ENCODE data around the gene CSNK2A2.

The CSNK2A2 gene

GRCh38 chr16:58123896-58124600 is 73.9 kb downstream of the CSNK2A2 start:
- FAIRE-seq, result no peak
- DNase-seq (ENCODE audit: insufficient read length, low spot score), result no peak
- no peak for TF ChIP-seq CTCF (IDR thresholded peaks at IDR 0.05; ENCODE audit: insufficient read depth, missing control alignments)

GRCh38 chr16:58121132-58121531 is 76.8 kb downstream of the CSNK2A2 start:
- DNase-seq (ENCODE audit: insufficient read length, low spot score), result no peak
- no peak for TF ChIP-seq CTCF (IDR thresholded peaks at IDR 0.05; ENCODE audit: insufficient read depth, missing control alignments)
- no peak for FAIRE-seq

- no peak for TF ChIP-seq CTCF (IDR thresholded peaks at IDR 0.05; ENCODE audit: insufficient read depth, missing control alignments)
- FAIRE-seq, result no peak
- no peak for DNase-seq (ENCODE audit: insufficient read length, low spot score)
These were observed 77.7 kb downstream of the CSNK2A2 start for GRCh38 chr16:58120234-58120633.

- FAIRE-seq (no peak), DNase-seq (ENCODE audit: insufficient read length, low spot score) (no peak)
These were observed 78.4 kb downstream of the CSNK2A2 start for GRCh38 chr16:58119509-58119845.

GRCh38 chr16:58118801-58119508 is 79.0 kb downstream of the CSNK2A2 start:
- DNase-seq (ENCODE audit: insufficient read length, low spot score) (no peak), FAIRE-seq (no peak)
- TF ChIP-seq CTCF (IDR thresholded peaks at IDR 0.05; ENCODE audit: insufficient read depth, missing control alignments), result no peak

More at GRCh38 chr16:58119509-58119845, 78.4 kb downstream of the CSNK2A2 start:
- no peak for TF ChIP-seq CTCF (IDR thresholded peaks at IDR 0.05; ENCODE audit: insufficient read depth, missing control alignments)

- TF ChIP-seq CTCF (IDR thresholded peaks at IDR 0.05; ENCODE audit: insufficient read depth, missing control alignments), result no peak
- DNase-seq (ENCODE audit: insufficient read length, low spot score) (no peak), FAIRE-seq (no peak)
These were observed 81.4 kb downstream of the CSNK2A2 start for GRCh38 chr16:58116529-58116928.

- DNase-seq (ENCODE audit: insufficient read length, low spot score) (no peak), FAIRE-seq (no peak)
- TF ChIP-seq CTCF (IDR thresholded peaks at IDR 0.05; ENCODE audit: insufficient read depth, missing control alignments), result no peak
These were observed 81.8 kb downstream of the CSNK2A2 start for GRCh38 chr16:58116081-58116480.

All from D721Med (cell line).